Stomach (tissue), 4 donors: ENCODE measurements around the gene ZGPAT.

Experiments
- CTCF ChIP-seq, 7 experiments: fragments of 450-650 bp in 4 of 7; fragments of 200-600 bp in 3 of 7; sonication (generic) in 3 of 7; IDR thresholded peaks; one replicate each; pipeline ENCODE4 v1.5.1; 2016 to 2019; ENCODE audit warnings: antibody characterized with exemption in 7 of 7, control low read depth in 2 of 7, mild to moderate bottlenecking in 1 of 7
- POLR2A ChIP-seq, 4 donors: fragments of 450-650 bp; IDR thresholded peaks; one replicate each; pipeline ENCODE4 v1.6.1; 2016; ENCODE audit warnings: antibody characterized with exemption in 4 of 4, control low read depth in 2 of 4, mild to moderate bottlenecking in 1 of 4, moderate library complexity in 1 of 4

GRCh38 chr20:63783970-63784369 is 76.1 kb downstream of the ZGPAT start:
- TF ChIP-seq CTCF (IDR thresholded peaks at IDR 0.05) (no peak), POLR2A (IDR thresholded peaks at IDR 0.05) (no peak)
